Esophagus squamous epithelium (tissue), 4 donors: ENCODE results near the gene RNF26.

Experiments
- POLR2A ChIP-seq, 4 donors: fragments of 450-650 bp; IDR thresholded peaks; one replicate each; pipeline ENCODE4 v1.6.1; 2017; ENCODE audit warnings: antibody characterized with exemption in 4 of 4, mild to moderate bottlenecking in 4 of 4, moderate library complexity in 3 of 4
- TF ChIP-seq, protein P1 (sequence below), 6 experiments: fragments of 450-650 bp in 4 of 6; fragments of 200-600 bp in 2 of 6; sonication (generic) in 2 of 6; IDR thresholded peaks; one replicate each; pipeline ENCODE4 v1.5.1; 2016 to 2019; ENCODE audit warnings: antibody characterized with exemption in 6 of 6, mild to moderate bottlenecking in 4 of 6, moderate library complexity in 4 of 6

DNA sequence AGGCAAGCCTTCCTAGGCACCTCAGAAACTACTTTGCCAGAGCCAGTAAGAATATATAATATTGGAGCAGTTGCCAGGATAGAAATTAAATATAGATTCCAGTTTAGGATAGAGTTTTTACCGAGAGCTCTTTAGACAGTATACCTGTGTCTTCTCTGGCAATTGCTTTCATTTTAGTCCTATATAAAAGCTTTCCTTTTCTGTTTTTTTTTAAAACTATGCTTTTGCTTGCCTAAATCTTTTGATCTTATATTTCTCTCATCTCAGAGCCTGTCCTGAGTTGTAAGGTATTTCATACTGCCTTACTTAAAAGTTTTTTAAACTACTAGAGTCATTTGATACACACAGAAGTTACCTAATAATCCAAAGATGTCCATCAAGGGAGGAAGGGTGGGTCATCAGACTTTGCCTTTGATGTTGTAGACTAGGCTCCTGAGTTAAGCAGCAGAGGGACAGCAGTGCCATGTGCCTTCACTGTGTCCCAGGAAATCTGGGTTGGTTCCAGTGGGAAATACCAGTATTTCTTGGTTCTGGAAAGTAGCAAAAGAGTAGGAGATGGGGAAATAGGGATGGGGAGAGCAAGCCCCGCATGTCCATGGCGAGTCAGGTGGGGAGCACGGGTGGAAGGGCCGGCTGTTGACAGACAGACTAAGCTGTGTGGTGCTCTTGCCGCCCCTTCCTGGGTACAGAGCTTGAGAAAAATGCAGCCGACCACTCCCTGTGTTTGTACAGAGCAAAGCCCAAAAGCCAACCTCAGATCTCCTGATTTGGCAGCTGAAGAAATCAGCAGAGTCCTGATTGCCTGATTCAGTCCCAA, 28.6 kb upstream of the RNF26 start:
- TF ChIP-seq, protein P1, sequence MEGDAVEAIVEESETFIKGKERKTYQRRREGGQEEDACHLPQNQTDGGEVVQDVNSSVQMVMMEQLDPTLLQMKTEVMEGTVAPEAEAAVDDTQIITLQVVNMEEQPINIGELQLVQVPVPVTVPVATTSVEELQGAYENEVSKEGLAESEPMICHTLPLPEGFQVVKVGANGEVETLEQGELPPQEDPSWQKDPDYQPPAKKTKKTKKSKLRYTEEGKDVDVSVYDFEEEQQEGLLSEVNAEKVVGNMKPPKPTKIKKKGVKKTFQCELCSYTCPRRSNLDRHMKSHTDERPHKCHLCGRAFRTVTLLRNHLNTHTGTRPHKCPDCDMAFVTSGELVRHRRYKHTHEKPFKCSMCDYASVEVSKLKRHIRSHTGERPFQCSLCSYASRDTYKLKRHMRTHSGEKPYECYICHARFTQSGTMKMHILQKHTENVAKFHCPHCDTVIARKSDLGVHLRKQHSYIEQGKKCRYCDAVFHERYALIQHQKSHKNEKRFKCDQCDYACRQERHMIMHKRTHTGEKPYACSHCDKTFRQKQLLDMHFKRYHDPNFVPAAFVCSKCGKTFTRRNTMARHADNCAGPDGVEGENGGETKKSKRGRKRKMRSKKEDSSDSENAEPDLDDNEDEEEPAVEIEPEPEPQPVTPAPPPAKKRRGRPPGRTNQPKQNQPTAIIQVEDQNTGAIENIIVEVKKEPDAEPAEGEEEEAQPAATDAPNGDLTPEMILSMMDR (IDR thresholded peaks at IDR 0.05): no peak
- no peak for TF ChIP-seq POLR2A (IDR thresholded peaks at IDR 0.05)
